Activated CD8-positive, alpha-beta T cell treated with anti-CD3 and anti-CD28 coated beads for 36 hours (primary cell): ENCODE results near the gene CD276. TPM values are rescaled to one million over a fixed set of nuclear protein-coding genes. Genes with fewer than 3 reads are reported as not detected.
"Not testable (repeated sequence)": the region's sequence is repeated elsewhere in the genome, so short reads cannot be mapped to it uniquely, and the experiment has no call there.

Experiments
- ATAC-seq: fragments of 200-7000 bp; cut with Tn5 transposase; one replicate; pipeline ENCODE4 v1.10.0; 2021; ENCODE audit warnings: mild to moderate bottlenecking, moderate library complexity
- CTCF ChIA-PET: fragments of 350-600 bp; sonication (Branson Sonifier 250); formaldehyde crosslinking; loops from one replicate; lab custom pipeline; 2021; ENCODE audit warnings: antibody characterized with exemption; lab: Charles Lee
- POLR2A ChIA-PET: fragments of 350-600 bp; sonication (Branson Sonifier 250); formaldehyde crosslinking; loops from one replicate; lab custom pipeline; 2021; ENCODE audit warnings: antibody characterized with exemption; lab: Charles Lee
- DNase-seq: peaks from one replicate; pipeline ENCODE4 v3.0.0-alpha.2; 2020
- H3K27ac Mint-ChIP-seq: one replicate; pipeline ENCODE4 v1.8.0; 2021; ENCODE audit warnings: mild to moderate bottlenecking, mixed read lengths
- H3K27me3 Mint-ChIP-seq: one replicate; pipeline ENCODE4 v1.8.0; 2021; ENCODE audit warnings: mixed read lengths
- H3K36me3 Mint-ChIP-seq: one replicate; pipeline ENCODE4 v1.8.0; 2021; ENCODE audit warnings: low read depth, mixed read lengths
- H3K4me1 Mint-ChIP-seq: one replicate; pipeline ENCODE4 v1.8.0; 2021; ENCODE audit warnings: low read depth, mixed read lengths
- H3K4me3 Mint-ChIP-seq: one replicate; pipeline ENCODE4 v1.8.0; 2021; ENCODE audit warnings: mild to moderate bottlenecking, moderate library complexity, mixed read lengths
- H3K9me3 Mint-ChIP-seq: one replicate; pipeline ENCODE4 v1.8.0; 2021; ENCODE audit warnings: mixed read lengths
- CTCF ChIP-seq: fragments of 200-600 bp; IDR thresholded peaks from one replicate; pipeline ENCODE4 v1.8.0; 2022; ENCODE audit warnings: antibody characterized with exemption, mild to moderate bottlenecking
- intact Hi-C: fragments of 100-400 bp; cut with micrococcal nuclease; formaldehyde crosslinking; loops from one replicate; pipeline ENCODE4 v1.10.0; 2022
- total RNA-seq, 2 experiments: library from RNA; stranded (reverse); gene quantifications; one replicate each; pipeline ENCODE4 v1.2.3, GENCODE V29; 2021

CD276 gene
- total RNA-seq, 2 experiments from 2014 or later: 0.31 to 0.45 TPM

- intact Hi-C loops: loop anchor here (2.0 to 10.0 kb wide), 4 partner anchors 23 to 395 kb away; no protein-coding TSS in a partner anchor
- peak; percentile 89 for DNase-seq
- peaks cover 19% of the 10 kb centered on the region for H3K4me1 Mint-ChIP-seq
- peak; percentile 93 for TF ChIP-seq CTCF
- ChIA-PET POLR2A (interaction anchor here (0.6 to 1.4 kb wide), 2 partner anchors 23 to 416 kb away, joined by 3 read pairs; no protein-coding TSS in a partner anchor), CTCF (interaction anchor here (0.8 to 13.0 kb wide), 35 partner anchors 9 to 459 kb away, joined by 3 to 349 read pairs (median 4); partner anchors contain the start of gene NPTN)
- H3K27ac Mint-ChIP-seq: no peak overlapping the region
- H3K27me3 Mint-ChIP-seq: peaks cover 38% of the 10 kb centered on the region
- H3K9me3 Mint-ChIP-seq: no peaks in the 10 kb centered on the region
- no peaks in the 10 kb centered on the region for H3K36me3 Mint-ChIP-seq
- peak; percentile 37 for ATAC-seq
- no peak overlapping the region for H3K4me3 Mint-ChIP-seq
Observed at GRCh38 chr15:73700041-73700842, 16.1 kb downstream of the CD276 start.

GRCh38 chr15:73702311-73703239 is 18.4 kb downstream of the CD276 start:
- POLR2A ChIA-PET, H3K4me1 Mint-ChIP-seq, H3K9me3 Mint-ChIP-seq, DNase-seq, H3K27ac Mint-ChIP-seq, H3K4me3 Mint-ChIP-seq, ATAC-seq, H3K36me3 Mint-ChIP-seq: not testable (repeated sequence)
- H3K27me3 Mint-ChIP-seq: peaks cover 30% of the 10 kb centered on the region
- CTCF ChIA-PET: interaction anchor here (0.6 to 13.0 kb wide), 8 partner anchors 26 to 461 kb away, joined by 3 to 349 read pairs (median 4); partner anchors contain the start of gene NPTN
- intact Hi-C loops: loop anchor here (5.0 to 10.0 kb wide), 3 partner anchors 65 to 398 kb away; no protein-coding TSS in a partner anchor

- peaks cover 26% of the 10 kb centered on the region for H3K27me3 Mint-ChIP-seq
- POLR2A ChIA-PET: interaction anchor here (0.6 kb wide), 1 partner anchor 144 kb away, joined by 3 read pairs; no protein-coding TSS in a partner anchor
- not testable (repeated sequence) for H3K9me3 Mint-ChIP-seq, DNase-seq, H3K4me1 Mint-ChIP-seq, H3K4me3 Mint-ChIP-seq, H3K27ac Mint-ChIP-seq, H3K36me3 Mint-ChIP-seq, ATAC-seq
- TF ChIP-seq CTCF: peak; percentile 8
- intact Hi-C loops: loop anchor here (5.0 to 10.0 kb wide), 3 partner anchors 66 to 399 kb away; no protein-coding TSS in a partner anchor
- CTCF ChIA-PET: interaction anchor here (0.8 to 13.0 kb wide), 11 partner anchors 11 to 462 kb away, joined by 3 to 349 read pairs (median 4); partner anchors contain the start of gene NPTN
Observed at GRCh38 chr15:73703601-73704000, 19.4 kb downstream of the CD276 start.

DNA sequence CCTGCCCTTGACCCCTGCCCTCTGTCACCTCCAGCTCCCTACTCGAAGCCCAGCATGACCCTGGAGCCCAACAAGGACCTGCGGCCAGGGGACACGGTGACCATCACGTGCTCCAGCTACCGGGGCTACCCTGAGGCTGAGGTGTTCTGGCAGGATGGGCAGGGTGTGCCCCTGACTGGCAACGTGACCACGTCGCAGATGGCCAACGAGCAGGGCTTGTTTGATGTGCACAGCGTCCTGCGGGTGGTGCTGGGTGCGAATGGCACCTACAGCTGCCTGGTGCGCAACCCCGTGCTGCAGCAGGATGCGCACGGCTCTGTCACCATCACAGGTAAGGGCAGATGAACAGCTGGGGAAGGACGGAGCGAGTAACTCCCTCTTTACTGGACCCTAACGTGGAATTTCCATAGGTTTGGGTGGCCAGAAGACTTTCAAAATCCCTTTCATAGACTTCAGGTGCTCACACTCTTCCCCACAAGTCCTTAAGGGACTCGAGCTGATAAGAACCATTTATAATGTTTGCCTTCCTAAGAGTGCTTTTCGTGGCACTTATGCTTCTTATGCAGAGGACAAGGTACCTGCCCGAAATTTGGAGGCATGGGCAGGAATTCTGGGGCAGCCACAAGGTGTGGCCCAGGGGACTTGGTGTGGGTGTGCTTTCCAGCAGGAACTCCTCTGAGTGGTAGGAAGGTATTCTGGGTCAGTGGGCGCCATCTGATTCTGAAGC is 20.1 kb downstream of the CD276 start:
- not testable (repeated sequence) for H3K27ac Mint-ChIP-seq
- intact Hi-C loops: loop anchor here (5.0 to 10.0 kb wide), 3 partner anchors 67 to 400 kb away; no protein-coding TSS in a partner anchor
- POLR2A ChIA-PET: interaction anchor here (1.0 kb wide), 1 partner anchor 173 kb away, joined by 3 read pairs; no protein-coding TSS in a partner anchor

More for the DNA sequence above, 20.1 kb downstream of the CD276 start:
- H3K4me1 Mint-ChIP-seq, H3K4me3 Mint-ChIP-seq, H3K9me3 Mint-ChIP-seq, H3K36me3 Mint-ChIP-seq, ATAC-seq, DNase-seq: not testable (repeated sequence)
- H3K27me3 Mint-ChIP-seq: peaks cover 19% of the 10 kb centered on the region
- CTCF ChIA-PET: interaction anchor here (0.5 to 13.0 kb wide), 44 partner anchors 8 to 568 kb away, joined by 3 to 349 read pairs (median 4); partner anchors contain the start of gene NPTN
